GM11168 (cell line): ENCODE measurements around the gene SRRD.

ENCODE experiments used
- in situ Hi-C: fragments of 300-500 bp; cut with MboI; formaldehyde crosslinking; loops from one replicate; pipeline ENCODE4 v1.12.0; 2022; ENCODE audit warnings: low sequenced_read_pairs; ENCODE audit not compliant: unreplicated experiment

The SRRD gene

GRCh38 chr22:26479792-26480610, 3.7 kb upstream of the SRRD start:
- in situ Hi-C loops: no loop called here

- in situ Hi-C loops: no loop called here
Measured at GRCh38 chr22:26480611-26480932, 3.1 kb upstream of the SRRD start.

- in situ Hi-C loops: no loop called here
Measured at GRCh38 chr22:26481112-26481693, 2.5 kb upstream of the SRRD start.

- in situ Hi-C loops: no loop called here
Measured at GRCh38 chr22:26481694-26482093, 2.0 kb upstream of the SRRD start.

- in situ Hi-C loops: no loop called here
Measured at GRCh38 chr22:26482161-26482560, 1.5 kb upstream of the SRRD start.

- in situ Hi-C loops: no loop called here
Measured at GRCh38 chr22:26483043-26483438, 636 bp upstream of the SRRD start.

- in situ Hi-C loops: no loop called here
Measured at GRCh38 chr22:26484360-26484706, 656 bp downstream of the SRRD start.

- in situ Hi-C loops: no loop called here
Measured at GRCh38 chr22:26485013-26485412, 1.3 kb downstream of the SRRD start.

- in situ Hi-C loops: no loop called here
Measured at GRCh38 chr22:26485806-26486390, 2.2 kb downstream of the SRRD start.

GRCh38 chr22:26486394-26486793, 2.7 kb downstream of the SRRD start:
- in situ Hi-C loops: no loop called here

GRCh38 chr22:26487996-26488395, 4.3 kb downstream of the SRRD start:
- in situ Hi-C loops: no loop called here

GRCh38 chr22:26489447-26490036, 5.9 kb downstream of the SRRD start:
- in situ Hi-C loops: no loop called here

GRCh38 chr22:26492220-26492619, 8.5 kb downstream of the SRRD start:
- in situ Hi-C loops: no loop called here

- in situ Hi-C loops: no loop called here
Measured at GRCh38 chr22:26494506-26494905, 10.8 kb downstream of the SRRD start.

- in situ Hi-C loops: no loop called here
Measured at GRCh38 chr22:26496456-26496855, 12.8 kb downstream of the SRRD start.

- in situ Hi-C loops: no loop called here
Measured at GRCh38 chr22:26499188-26499703, 15.6 kb downstream of the SRRD start.

GRCh38 chr22:26501996-26502395, 18.3 kb downstream of the SRRD start:
- in situ Hi-C loops: loop anchor here (10.0 kb wide), 1 partner anchor 163 kb away; no protein-coding TSS in a partner anchor

GRCh38 chr22:26502688-26503561, 19.2 kb downstream of the SRRD start:
- in situ Hi-C loops: loop anchor here (10.0 kb wide), 1 partner anchor 162 kb away; no protein-coding TSS in a partner anchor

GRCh38 chr22:26503758-26504157, 20.1 kb downstream of the SRRD start:
- in situ Hi-C loops: loop anchor here (10.0 kb wide), 1 partner anchor 161 kb away; no protein-coding TSS in a partner anchor

GRCh38 chr22:26508148-26508547, 24.5 kb downstream of the SRRD start:
- in situ Hi-C loops: loop anchor here (10.0 kb wide), 1 partner anchor 157 kb away; no protein-coding TSS in a partner anchor
